NCI-H1436 treated with DMSO at 0.1 percent for 48 hours (cell line): ENCODE data around the gene DSC3.
"Not testable (repeated sequence)": the region's sequence is repeated elsewhere in the genome, so short reads cannot be mapped to it uniquely, and the experiment has no call there.

Source experiments
- DNase-seq: peaks from one replicate; lab custom pipeline; 2025; lab: John Stamatoyannopoulos, UW

DSC3 gene

DNA sequence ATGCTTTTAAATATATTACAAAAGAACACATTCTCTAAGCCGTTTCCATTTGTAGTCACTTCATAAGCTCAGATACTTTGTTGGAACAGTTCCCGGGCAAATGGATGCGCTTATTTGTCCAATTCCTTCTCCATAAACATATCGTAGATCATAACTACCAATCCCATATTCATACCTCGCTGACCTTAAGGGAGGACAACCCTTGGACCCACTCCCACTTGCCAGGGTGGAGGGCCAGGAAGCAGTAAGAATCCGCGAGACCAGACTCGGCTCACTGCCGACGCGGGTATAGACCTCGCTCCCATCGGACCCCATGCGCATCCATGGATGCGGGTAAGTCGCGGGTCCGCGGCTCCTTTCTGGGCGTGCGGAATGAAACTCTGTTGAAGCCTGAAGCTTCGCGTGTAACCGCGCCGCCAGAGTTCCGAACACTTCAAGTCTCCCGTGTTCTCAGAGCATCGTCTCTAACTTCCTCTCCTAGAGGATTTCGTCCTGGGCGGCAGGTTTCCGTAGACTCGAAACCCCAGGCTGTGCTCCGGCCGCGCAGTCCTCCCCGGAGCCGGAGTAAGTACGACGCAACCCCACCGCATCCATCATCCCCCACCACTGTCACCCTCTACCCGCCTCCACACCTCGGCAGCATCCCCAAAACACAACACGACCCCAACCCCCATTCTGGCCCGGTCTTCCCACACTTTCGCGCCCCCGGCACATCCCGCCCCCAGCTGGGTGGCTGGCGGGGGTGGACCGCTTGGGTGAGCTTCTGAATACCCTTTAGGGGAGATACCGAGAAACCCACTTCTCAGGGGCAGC, 1.1 kb downstream of the DSC3 start:
- no peak for DNase-seq

- DNase-seq: no peak
Measured at GRCh38 chr18:31040686-31041270, 1.8 kb downstream of the DSC3 start.

GRCh38 chr18:31039426-31039825, 3.1 kb downstream of the DSC3 start:
- no peak for DNase-seq

DNA sequence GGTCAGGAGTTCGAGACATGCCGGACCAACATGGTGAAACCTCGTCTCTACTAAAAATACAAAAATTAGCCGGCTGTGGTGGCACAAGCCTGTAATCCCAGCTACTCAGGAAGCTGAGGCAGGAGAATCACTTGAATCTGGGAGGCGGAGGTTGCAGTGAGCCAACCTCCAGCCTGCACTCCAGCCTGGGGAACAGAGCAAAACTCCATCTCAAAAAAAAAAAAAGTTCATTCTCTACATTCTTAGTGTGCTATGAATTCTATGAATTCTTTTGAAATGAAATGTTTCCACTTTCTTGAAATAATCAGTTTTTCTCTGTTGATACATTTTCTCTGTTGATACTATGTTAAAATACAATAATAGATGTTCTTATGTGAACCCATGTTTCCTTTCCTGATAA, 4.9 kb downstream of the DSC3 start:
- not testable (repeated sequence) for DNase-seq

DNA sequence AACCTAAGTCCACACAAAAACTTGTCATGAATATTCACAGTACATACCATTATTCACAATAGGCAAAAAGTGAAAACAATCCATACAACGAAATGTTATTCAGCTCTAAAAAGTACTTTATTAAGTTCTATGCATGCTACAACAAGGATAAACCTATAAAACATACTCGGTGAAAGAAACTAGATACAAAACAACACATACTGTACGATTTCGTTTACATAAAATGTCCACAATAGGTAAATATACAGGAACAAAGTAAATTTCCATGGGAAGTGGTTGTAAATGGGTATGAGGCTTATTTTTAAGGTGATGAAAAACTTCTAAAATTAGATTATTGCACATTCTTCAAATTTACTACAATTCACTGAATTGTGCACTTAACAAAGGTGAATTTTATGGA, 8.0 kb downstream of the DSC3 start:
- no peak for DNase-seq

DNA sequence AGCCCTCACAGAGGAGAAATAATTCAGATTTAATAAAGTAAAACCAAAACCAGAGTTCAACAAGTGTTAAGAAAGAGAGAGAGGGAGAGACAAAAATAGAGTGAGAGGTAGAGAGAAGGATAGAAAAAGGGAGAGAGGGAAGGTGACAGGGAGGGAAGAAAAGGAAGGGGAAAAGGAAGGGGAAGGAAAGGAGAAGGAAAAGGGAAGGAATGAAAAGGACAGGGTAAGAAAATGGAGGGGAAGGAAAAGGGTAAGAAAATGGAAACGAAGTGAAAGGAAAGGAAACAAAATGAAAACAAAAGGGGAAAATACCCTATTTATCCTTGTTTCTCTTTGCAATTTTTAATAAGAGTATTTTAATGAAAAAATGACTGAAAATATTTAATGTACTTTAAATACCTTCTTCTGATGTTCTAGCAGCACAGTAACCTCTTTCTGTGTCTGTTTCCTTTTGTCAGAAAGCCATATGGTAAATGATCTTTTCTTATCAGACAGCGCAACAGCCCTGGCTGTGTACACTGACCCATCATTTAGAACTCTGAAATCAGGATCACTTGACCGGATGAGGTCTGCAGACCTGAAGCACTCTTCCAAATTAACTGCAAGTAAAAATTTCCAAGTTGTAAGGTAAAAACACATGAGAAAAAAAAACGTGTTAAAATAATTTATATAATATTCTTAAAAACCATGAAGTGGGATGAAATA, 11.8 kb downstream of the DSC3 start:
- DNase-seq: no peak

DNA sequence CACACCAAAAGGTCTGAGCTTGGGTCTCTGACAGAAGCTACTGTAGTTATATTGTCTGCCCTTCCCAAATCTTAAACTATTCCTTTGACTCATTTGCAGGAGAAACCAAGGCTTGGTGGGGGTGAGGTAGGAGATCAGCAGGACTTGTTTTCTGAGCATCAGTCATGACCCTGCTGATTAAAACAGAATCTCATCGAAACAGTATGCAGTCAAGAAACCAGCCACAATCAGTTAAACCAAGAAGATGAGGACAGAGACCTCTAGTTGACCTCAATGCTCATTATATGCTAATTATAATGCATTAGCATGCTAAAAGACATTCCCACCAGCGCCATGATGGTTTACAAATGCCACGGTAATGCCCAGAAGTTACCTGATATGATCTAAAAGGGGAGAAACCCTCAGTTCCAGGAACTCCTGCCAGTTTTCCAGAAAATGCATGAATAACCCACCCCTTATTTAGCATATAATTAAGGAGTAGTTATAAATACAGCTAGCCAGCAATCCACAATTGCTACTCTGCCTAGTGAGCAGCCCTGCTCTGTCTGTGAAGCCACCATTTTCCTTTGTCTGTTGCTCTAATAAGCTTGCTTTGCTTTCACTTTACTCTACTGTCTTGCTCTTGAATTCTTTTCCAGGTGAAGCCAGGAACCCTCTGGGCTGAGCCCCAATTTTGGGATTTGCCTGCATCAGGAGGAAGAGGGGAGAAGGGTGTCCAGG, 26.7 kb downstream of the DSC3 start:
- no peak for DNase-seq

GRCh38 chr18:31011455-31011854, 31.1 kb downstream of the DSC3 start:
- DNase-seq: not testable (repeated sequence)

DNA sequence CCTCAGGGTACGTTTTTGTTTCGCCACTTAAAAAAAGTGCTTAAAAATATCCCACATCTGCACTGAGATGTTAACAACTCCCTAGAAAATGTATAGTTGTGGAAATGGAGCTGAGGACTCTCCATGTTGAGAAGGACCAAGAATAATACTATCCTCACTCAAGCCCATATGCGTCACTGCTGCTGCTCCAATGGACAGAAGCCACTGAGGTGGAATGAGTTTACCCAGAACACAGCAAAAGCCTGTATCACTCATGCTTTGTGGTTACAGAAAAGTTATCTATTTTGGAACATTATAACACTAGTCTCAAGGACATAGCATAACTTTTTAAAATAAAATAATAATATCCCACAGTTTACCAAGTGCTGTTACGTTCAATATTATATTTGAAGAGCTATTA, 31.9 kb downstream of the DSC3 start:
- no peak for DNase-seq

GRCh38 chr18:30999887-31000628, 42.5 kb downstream of the DSC3 start:
- DNase-seq: no peak

DNA sequence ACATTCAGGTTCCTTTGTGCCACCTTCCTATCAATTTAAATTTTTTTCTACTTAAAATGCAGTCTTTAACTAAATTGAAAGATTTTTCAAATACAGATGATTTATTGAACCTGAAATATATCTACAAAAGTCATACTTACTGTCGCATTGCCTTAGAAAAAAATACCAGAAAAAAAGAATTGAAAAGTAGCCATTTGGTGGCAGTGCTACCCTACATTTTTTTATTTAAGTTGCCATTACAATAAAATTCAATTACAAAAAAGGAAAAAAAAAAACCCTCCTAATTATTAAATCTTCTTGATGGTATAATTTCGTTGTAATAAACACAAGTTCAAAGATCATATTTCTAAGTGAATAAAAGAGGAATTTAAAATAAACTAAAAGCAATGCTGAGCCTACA, 43.4 kb downstream of the DSC3 start:
- DNase-seq: no peak

DNA sequence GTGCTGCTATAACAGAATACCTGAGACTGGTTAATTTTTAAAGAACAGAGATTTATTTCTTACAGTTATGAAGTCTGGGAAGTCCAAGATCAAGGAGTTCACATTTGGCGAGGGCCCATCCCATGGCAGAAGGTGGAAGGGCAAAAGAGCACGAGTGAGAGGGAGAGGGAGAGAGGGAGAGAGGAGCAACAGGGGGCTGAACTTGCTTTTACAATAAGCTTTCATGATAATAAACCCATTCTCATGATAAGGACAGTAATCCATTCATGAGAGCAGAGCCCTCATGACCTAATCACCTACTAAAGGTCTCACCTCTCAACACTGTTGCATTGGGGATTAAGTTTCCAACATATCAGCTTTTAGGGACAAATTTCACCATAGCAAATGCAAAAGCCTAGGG, 45.3 kb downstream of the DSC3 start:
- no peak for DNase-seq

- DNase-seq: no peak
Measured at GRCh38 chr18:30992231-30992630, 50.3 kb downstream of the DSC3 start.

- DNase-seq: no peak
Measured at GRCh38 chr18:30991397-30991796, 51.1 kb downstream of the DSC3 start.

GRCh38 chr18:30989141-30989540, 53.4 kb downstream of the DSC3 start:
- no peak for DNase-seq

DNA sequence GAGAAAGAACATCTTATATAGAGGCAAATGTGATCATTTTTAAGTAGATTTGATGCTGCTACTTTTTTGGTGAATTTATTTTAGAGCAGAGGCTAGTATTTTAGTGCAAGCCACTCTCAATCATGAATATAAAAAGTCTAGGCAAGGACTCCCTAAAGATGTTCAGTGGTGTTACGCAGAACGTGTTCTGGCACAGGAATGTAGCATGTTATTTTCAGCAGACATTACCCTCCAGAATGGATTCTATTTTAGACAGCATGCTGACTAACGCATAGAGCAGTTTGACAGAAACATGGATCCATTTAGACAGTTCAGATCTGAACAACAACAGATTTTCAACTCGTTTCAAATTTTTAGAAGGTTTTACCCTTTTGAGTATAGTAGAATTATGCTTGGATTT, 54.1 kb downstream of the DSC3 start:
- no peak for DNase-seq

GRCh38 chr18:30987467-30988241, 54.9 kb downstream of the DSC3 start:
- no peak for DNase-seq

GRCh38 chr18:30985753-30986152, 56.8 kb downstream of the DSC3 start:
- no peak for DNase-seq

GRCh38 chr18:30982285-30982992, 60.1 kb downstream of the DSC3 start:
- no peak for DNase-seq

GRCh38 chr18:30978091-30978490, 64.5 kb downstream of the DSC3 start:
- not testable (repeated sequence) for DNase-seq
